Activated CD4-positive, CD25-positive, alpha-beta regulatory T cell treated with anti-CD3 and anti-CD28 coated beads, Interleukin-2, amount 50 U/mL, for 16 hours (primary cell): Measurements from ENCODE around the gene CRTC1.
"Not testable (repeated sequence)": the region's sequence is repeated elsewhere in the genome, so short reads cannot be mapped to it uniquely, and the experiment has no call there.

Experiments used
- DNase-seq: peaks from one replicate; pipeline ENCODE4 v3.0.0-alpha.2; 2020; ENCODE audit warnings: low read depth, low spot score

The CRTC1 gene

GRCh38 chr19:18726846-18727245, 43.4 kb downstream of the CRTC1 start:
- no peak for DNase-seq

GRCh38 chr19:18727602-18728001, 44.1 kb downstream of the CRTC1 start:
- not testable (repeated sequence) for DNase-seq

GRCh38 chr19:18729933-18730530, 46.6 kb downstream of the CRTC1 start:
- DNase-seq, result no peak

DNA sequence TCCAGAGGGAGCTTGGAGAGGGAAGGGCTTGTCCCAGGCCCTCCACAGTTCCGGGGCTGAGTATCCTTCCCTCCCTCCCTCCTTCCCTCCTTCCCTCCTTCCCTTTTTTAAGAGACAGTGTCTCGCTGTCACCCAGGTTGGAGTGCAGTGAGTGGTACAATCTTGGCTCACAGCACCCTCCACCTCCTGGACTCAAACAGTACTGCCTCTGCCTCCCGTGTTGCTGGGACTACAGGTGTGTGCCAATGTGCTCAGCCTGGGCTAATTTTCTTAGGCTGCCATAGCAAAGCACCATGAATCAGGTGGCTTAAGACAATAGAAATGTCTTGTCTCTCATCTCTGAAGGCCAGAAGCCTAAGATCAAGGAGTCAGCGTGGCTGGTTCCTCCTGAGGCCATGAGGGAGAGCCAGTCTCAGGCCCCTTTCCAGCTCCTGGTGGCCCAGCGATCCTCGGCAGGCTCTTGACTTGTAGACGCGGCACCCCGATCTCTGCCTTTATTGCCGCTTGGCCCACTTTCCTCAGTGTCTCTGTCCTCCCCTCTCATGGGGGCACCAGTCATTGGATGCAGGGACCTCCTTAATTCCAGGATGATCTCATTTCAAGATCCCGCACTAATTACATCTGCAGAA, 47.5 kb downstream of the CRTC1 start:
- DNase-seq, result no peak

DNA sequence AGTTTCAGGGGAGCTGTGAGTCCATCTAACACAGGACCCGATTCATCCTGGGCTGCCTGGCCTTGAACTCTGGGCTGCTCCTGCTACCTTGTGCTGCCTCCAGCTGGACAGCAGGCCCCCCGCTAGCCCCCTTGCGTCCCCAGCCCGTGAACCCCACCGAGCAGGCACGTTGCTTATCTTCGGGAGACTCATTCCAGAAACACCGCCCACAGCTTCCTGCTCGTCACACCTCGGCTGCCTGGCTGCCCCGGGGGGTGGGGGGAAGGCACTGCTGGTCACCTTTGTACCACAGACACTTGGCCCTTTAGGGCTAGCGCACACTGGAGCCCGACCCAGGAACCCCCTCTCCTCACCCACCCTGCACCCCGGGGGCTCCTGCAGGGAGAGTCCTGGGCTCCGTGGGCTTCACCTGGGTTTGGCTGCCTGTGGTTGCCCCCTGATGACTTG, 48.1 kb downstream of the CRTC1 start:
- DNase-seq, result no peak

- DNase-seq, result no peak
These were observed 49.7 kb downstream of the CRTC1 start for GRCh38 chr19:18733196-18733647.

DNA sequence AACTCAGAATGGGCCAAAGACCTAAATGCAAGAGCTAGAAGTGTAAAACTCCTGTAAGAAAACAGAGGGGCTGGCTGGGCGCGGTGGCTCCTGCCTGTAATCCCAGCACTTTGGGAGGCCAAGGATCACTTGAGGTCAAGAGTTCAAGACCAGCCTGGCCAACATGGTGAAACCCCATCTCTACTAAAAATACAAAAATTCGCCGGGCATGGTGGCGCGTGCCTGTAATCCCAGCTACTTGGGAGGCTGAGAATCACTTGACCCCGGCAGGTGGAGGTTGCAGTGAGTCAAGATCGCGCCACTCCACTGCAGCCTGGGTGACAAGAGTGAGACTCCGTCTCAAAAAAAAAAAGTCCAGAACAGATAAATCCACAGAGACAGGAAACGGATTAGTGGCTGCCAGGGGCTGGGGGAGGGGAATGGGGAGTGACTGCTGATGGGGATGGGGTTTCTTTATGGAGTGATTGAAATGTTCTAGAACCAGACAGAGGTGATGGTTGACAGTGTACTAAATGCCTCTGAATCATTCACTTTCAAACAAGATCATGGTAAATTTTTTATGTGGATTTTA, 50.4 kb downstream of the CRTC1 start:
- DNase-seq, result not testable (repeated sequence)

DNA sequence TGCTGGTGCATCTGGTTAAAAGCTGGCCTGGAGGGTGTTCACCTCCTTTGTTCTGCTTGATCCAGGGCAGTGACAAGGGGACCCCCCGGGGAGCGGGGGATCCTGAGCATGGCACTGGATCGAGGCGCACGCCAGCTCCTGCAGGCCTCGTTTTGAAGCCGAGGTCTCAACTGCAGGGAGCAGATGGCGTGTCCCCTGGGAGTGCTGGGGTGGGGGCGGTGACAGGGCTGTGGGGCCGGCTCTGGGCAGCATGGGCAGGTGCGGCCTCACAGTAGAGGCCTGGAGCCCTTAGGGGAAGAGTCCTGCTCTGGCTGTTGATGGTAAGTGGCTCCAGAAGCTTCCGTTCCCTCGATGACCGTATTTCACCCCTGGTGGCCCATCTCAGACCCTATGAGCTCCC, 51.8 kb downstream of the CRTC1 start:
- no peak for DNase-seq

- DNase-seq, result no peak
These were observed 52.3 kb downstream of the CRTC1 start for GRCh38 chr19:18735752-18736151.

GRCh38 chr19:18736415-18737336, 53.2 kb downstream of the CRTC1 start:
- DNase-seq, result no peak

DNA sequence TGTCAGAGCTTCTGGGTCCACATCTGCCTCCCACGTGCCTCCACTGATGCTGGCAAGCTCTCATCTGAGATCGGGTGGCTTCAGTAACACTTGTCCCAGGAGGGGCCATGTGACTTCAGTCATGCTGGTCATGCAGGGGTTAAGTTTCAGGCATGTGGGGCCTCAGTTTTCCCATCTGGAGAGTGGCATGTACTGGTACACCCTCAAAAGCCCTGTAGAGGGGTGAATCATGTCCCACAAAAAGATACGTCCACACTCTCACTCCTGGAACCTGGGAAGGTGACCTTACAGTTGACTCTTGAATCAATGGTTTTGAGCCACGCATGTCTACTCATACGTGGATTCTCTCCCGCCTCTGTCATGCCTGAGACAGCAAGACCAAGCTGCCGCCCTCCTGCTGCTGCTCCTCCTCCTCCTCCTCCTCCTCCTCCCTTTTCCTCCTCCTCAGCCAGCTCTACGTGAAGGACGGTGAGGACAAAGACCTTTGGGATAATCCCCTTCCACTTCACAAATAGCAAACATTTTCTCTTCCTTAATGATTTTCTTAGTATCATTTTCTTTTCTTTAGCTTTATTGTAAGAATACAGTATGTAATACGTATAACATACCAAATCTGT, 54.0 kb downstream of the CRTC1 start:
- DNase-seq, result no peak

GRCh38 chr19:18737954-18738351, 54.5 kb downstream of the CRTC1 start:
- no peak for DNase-seq

GRCh38 chr19:18738961-18739690, 55.6 kb downstream of the CRTC1 start:
- DNase-seq, result no peak

DNA sequence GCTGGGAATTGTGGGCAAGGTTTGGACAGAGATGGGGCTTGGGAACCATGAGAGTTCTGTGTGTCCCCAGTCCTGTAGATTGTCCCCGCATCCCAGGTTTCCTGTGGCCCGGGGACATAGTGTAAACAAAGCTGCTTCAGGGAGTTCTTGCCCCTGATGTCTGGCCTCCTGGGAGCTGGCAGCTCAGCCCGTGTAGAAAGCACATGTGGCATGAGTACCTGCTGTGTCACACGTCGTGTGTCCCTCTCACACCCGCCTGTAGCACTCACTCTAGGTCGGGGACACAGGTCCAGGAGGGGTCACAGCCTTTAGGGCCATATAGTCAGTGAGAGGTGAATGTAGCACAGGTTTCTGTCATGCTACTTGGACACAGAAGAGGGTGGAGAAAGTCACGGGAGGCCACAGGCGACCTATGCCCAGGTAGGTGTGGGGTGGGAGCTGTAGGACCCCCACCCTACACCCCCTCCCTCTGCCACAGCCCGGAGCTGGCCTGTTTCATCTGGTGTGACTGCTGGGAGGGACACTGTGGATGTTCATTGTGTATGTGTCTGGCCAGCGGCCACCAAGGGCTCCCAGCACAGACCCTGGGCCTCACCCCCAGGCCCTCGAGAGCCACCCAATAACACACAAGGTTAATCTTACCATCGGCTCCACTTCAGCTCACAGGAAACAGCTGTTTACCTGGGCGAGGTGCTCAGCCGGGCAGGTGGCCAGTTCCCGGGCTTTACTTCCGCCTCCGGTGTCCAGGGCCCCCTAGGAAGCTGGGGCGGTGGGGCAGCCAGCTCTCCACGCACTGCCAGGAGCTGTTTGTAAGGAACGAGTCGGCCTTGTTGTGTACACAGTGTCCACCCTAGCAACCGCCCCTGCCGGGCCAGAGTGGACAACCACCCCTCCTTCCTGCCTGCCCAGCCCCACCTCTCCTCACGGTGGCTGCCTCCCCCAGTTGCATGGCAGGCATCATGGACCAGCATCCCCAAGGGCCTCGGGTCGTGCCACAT, 57.9 kb downstream of the CRTC1 start:
- no peak for DNase-seq

DNA sequence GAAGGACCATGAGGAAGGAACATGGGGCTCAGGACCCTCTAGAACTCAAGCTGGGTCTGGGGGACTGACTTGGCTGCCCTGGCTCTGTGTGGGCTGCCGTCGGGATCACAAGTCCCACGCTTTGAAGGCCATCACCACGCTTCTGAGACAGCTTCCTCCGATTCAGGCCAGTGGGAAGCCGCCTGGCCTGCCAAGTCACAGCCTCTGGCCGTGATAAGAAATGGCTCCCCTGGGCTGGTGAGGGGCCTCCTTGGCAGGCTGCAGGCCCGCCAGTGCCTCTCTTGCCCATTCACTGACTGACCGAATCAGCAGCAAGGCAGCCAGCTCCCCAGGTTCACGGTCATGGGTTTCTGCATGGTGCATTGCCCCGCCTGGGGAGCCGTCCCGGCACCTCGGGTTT, 58.8 kb downstream of the CRTC1 start:
- DNase-seq, result no peak

- DNase-seq, result no peak
These were observed 59.6 kb downstream of the CRTC1 start for GRCh38 chr19:18742838-18743783.

- no peak for DNase-seq
These were observed 60.4 kb downstream of the CRTC1 start for GRCh38 chr19:18743784-18744418.
